Breast epithelium (tissue), 4 donors: Measurements from ENCODE around the gene FAM83B. TPM values are rescaled to one million over a fixed set of nuclear protein-coding genes. Genes with fewer than 3 reads are reported as not detected.

ENCODE experiments used
- DNase-seq, 2 donors: peaks; one replicate each; pipeline ENCODE4 v3.0.0-alpha.2; 2019; ENCODE audit warnings: low spot score in 2 of 2
- H3K27ac ChIP-seq, 2 donors: fragments of 200-600 bp; sonication (generic) in 1 of 2; one replicate each; pipeline ENCODE4 v1.5.1; 2016 to 2019; ENCODE audit warnings: mild to moderate bottlenecking in 1 of 2
- H3K27me3 ChIP-seq, 2 donors: fragments of 200-600 bp; sonication (generic) in 1 of 2; one replicate each; pipeline versions ENCODE4 v1.5.1 to v1.6.0; 2017 to 2019; ENCODE audit warnings: control low read depth in 1 of 2, mild to moderate bottlenecking in 1 of 2
- H3K36me3 ChIP-seq: fragments of 200-600 bp; one replicate; pipeline ENCODE4 v1.5.1; 2019
- H3K4me1 ChIP-seq, 2 donors: fragments of 200-600 bp; sonication (generic); one replicate each; pipeline ENCODE4 v1.5.1; 2016 to 2019; ENCODE audit warnings: control low read depth in 1 of 2
- H3K4me3 ChIP-seq, 3 donors: fragments of 200-600 bp; sonication (generic); 1 replicate in 2 of 3; 2 replicates in 1 of 3; pipeline ENCODE4 v1.5.1; 2016 to 2019; ENCODE audit warnings: mild to moderate bottlenecking in 3 of 3, moderate library complexity in 2 of 3
- H3K9me3 ChIP-seq, 2 donors: fragments of 200-600 bp; sonication (generic) in 1 of 2; one replicate each; pipeline ENCODE4 v1.5.1; 2016 to 2019; ENCODE audit warnings: control low read depth in 1 of 2
- POLR2A ChIP-seq: fragments of 450-650 bp; IDR thresholded peaks from one replicate; pipeline ENCODE4 v1.6.1; 2016; ENCODE audit warnings: antibody characterized with exemption, mild to moderate bottlenecking, moderate library complexity
- POLR2AphosphoS5 ChIP-seq, 3 donors: sonication (generic); formaldehyde crosslinking; IDR thresholded peaks; one replicate each; pipeline ENCODE4 v1.6.1; 2017; ENCODE audit warnings: antibody characterized with exemption in 3 of 3
- intact Hi-C: fragments of 100-400 bp; cut with DNase I; formaldehyde crosslinking; loops from one replicate; pipeline ENCODE4 v1.15.1; 2023; ENCODE audit warnings: low total_unique reads
- total RNA-seq, 3 donors: library from RNA; depleted of rRNA; stranded (reverse); fragments of >200 nt; gene quantifications; one replicate each; pipeline ENCODE4 v1.1.0, GENCODE V29; 2016
- TF ChIP-seq, protein P1 (sequence below), 3 donors: fragments of 450-650 bp; IDR thresholded peaks; one replicate each; pipeline ENCODE4 v1.5.1; 2016 to 2017; ENCODE audit warnings: antibody characterized with exemption in 3 of 3, mild to moderate bottlenecking in 3 of 3, moderate library complexity in 3 of 3

FAM83B gene
- total RNA-seq, 3 donors from 2014 or later = 0.16 to 13.6 (median 8.8) TPM

DNA sequence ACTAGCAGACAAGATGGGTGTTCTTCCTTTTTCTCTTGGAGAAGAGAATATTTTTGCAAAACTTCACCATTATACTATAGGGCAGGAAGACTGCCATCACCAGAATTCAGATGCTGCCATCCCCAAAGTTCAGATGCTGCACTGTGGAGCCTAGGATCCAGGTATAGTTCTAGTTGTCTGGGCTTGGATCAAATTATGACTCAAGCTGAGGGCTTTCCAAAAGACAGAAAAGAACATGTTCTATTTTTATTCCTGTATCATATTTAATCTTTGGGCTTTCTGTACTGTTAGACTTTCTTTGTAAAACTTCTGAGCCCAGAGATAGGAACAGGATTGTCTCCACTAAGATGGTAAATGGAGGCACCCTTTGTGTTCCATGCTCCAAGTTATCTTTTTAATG is 22.0 kb downstream of the FAM83B start:
- TF ChIP-seq POLR2AphosphoS5 (IDR thresholded peaks at IDR 0.05) = no peak
- no peak for TF ChIP-seq POLR2A
- TF ChIP-seq, protein P1, sequence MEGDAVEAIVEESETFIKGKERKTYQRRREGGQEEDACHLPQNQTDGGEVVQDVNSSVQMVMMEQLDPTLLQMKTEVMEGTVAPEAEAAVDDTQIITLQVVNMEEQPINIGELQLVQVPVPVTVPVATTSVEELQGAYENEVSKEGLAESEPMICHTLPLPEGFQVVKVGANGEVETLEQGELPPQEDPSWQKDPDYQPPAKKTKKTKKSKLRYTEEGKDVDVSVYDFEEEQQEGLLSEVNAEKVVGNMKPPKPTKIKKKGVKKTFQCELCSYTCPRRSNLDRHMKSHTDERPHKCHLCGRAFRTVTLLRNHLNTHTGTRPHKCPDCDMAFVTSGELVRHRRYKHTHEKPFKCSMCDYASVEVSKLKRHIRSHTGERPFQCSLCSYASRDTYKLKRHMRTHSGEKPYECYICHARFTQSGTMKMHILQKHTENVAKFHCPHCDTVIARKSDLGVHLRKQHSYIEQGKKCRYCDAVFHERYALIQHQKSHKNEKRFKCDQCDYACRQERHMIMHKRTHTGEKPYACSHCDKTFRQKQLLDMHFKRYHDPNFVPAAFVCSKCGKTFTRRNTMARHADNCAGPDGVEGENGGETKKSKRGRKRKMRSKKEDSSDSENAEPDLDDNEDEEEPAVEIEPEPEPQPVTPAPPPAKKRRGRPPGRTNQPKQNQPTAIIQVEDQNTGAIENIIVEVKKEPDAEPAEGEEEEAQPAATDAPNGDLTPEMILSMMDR (IDR thresholded peaks at IDR 0.05) = no peak
- no peak overlapping the region for H3K4me3 ChIP-seq
- no peaks in the 10 kb centered on the region for H3K36me3 ChIP-seq
- H3K27me3 ChIP-seq = no peaks in the 10 kb centered on the region
- H3K9me3 ChIP-seq = no peaks in the 10 kb centered on the region
- intact Hi-C loops = no loop called here
- no peak overlapping the region for H3K27ac ChIP-seq
- no peaks in the 10 kb centered on the region for H3K4me1 ChIP-seq
- no peak for DNase-seq

DNA sequence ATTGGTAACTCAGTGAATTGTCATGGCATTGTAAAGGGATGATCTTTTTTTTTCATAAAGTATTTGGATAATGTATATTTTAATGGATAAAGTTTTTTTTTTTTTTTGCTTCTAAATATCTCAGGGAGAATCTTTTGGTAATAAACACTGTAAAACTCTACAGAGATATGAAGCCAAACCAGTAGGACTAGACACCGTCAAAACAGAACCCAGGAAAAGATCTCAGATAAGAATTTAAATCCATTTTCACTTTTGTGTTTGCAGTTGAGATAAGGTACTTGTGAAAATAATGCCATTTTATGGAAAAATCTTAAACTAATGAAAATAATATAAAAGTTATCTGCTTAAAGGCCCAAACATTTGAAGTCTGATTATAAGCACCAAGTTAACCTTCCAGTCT is 27.0 kb downstream of the FAM83B start:
- no peak for DNase-seq
- Histone ChIP-seq H3K36me3 (no peaks in the 10 kb centered on the region), H3K27ac (no peak overlapping the region), H3K9me3 (no peaks in the 10 kb centered on the region), H3K4me1 (no peaks in the 10 kb centered on the region), H3K27me3 (no peaks in the 10 kb centered on the region), H3K4me3 (no peak overlapping the region)
- TF ChIP-seq POLR2A (no peak), POLR2AphosphoS5 (IDR thresholded peaks at IDR 0.05) (no peak)
- TF ChIP-seq, protein P1 (IDR thresholded peaks at IDR 0.05) = no peak
- intact Hi-C loops = loop anchor here (5.0 kb wide), 2 partner anchors 414 to 576 kb away; no protein-coding TSS in a partner anchor

- Histone ChIP-seq H3K27me3 (no peaks in the 10 kb centered on the region), H3K4me1 (no peaks in the 10 kb centered on the region), H3K36me3 (no peaks in the 10 kb centered on the region), H3K27ac (no peak overlapping the region), H3K9me3 (no peaks in the 10 kb centered on the region), H3K4me3 (no peak overlapping the region)
- intact Hi-C loops = loop anchor here (5.0 kb wide), 2 partner anchors 413 to 577 kb away; no protein-coding TSS in a partner anchor
- no peak for TF ChIP-seq POLR2A
- TF ChIP-seq, protein P1 (IDR thresholded peaks at IDR 0.05) = no peak
- TF ChIP-seq POLR2AphosphoS5 (IDR thresholded peaks at IDR 0.05) = no peak
- no peak for DNase-seq
Measured at GRCh38 chr6:54874349-54875048, 27.9 kb downstream of the FAM83B start.

GRCh38 chr6:54875539-54875938 is 29.0 kb downstream of the FAM83B start:
- TF ChIP-seq POLR2A (no peak), POLR2AphosphoS5 (IDR thresholded peaks at IDR 0.05) (no peak)
- TF ChIP-seq, protein P1 (IDR thresholded peaks at IDR 0.05) = no peak
- Histone ChIP-seq H3K27me3 (no peaks in the 10 kb centered on the region), H3K4me3 (no peak overlapping the region), H3K36me3 (no peaks in the 10 kb centered on the region), H3K4me1 (no peaks in the 10 kb centered on the region), H3K27ac (no peak overlapping the region), H3K9me3 (no peaks in the 10 kb centered on the region)
- intact Hi-C loops = no loop called here
- DNase-seq = no peak

DNA sequence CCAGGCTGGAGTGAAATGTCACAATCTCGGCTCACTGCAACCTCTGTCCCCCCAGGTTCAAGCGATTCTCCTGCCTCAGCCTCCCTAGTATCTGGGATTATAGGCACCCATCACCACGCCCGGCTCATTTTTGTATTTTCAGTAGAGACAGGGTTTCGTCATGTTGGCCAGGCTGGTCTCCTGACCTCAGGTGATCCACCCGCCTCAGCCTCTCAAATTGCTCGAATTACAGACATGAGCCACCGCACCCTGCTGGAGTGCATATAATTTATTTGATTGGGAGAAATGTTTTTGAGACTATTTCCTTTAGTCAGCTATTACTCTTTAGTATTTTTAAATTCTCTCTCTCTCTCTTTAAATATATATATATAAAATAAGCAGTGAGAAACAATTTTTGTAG is 29.8 kb downstream of the FAM83B start:
- DNase-seq = no peak
- no peak for TF ChIP-seq POLR2AphosphoS5 (IDR thresholded peaks at IDR 0.05)
- no peak for TF ChIP-seq POLR2A
- TF ChIP-seq, protein P1 (IDR thresholded peaks at IDR 0.05) = no peak
- no peaks in the 10 kb centered on the region for H3K27me3 ChIP-seq
- H3K36me3 ChIP-seq = no peaks in the 10 kb centered on the region
- no peaks in the 10 kb centered on the region for H3K4me1 ChIP-seq
- no peaks in the 10 kb centered on the region for H3K9me3 ChIP-seq
- no peak overlapping the region for H3K27ac ChIP-seq
- intact Hi-C loops = no loop called here
- no peak overlapping the region for H3K4me3 ChIP-seq
